BLaER1 treated with 17β-estradiol and CSF1 and Interleukin-3, amounts not matched to agents 10 nM and 100 nM (cell line): ENCODE measurements around the gene FRS2.

ENCODE experiments used
- H3K27ac ChIP-seq, 11 experiments: shearing (Covaris generic); formaldehyde crosslinking; 2 replicates each; pipeline ENCODE4 v1.8.1; 2022
- H3K27me3 ChIP-seq, 11 experiments: shearing (Covaris generic); formaldehyde crosslinking; 2 replicates each; pipeline ENCODE4 v1.8.1; 2022
- H3K36me3 ChIP-seq, 11 experiments: shearing (Covaris generic); formaldehyde crosslinking; 2 replicates each; pipeline ENCODE4 v1.8.1; 2022
- H3K4me1 ChIP-seq, 10 experiments: shearing (Covaris generic); formaldehyde crosslinking; 2 replicates each; pipeline ENCODE4 v1.8.1; 2022
- H3K4me2 ChIP-seq, 11 experiments: shearing (Covaris generic); formaldehyde crosslinking; 2 replicates each; pipeline ENCODE4 v1.8.1; 2022
- H3K4me3 ChIP-seq, 10 experiments: shearing (Covaris generic); formaldehyde crosslinking; 2 replicates each; pipeline ENCODE4 v1.8.1; 2022
- H3K9ac ChIP-seq, 11 experiments: shearing (Covaris generic); formaldehyde crosslinking; 2 replicates each; pipeline ENCODE4 v1.8.1; 2022
- H3K9me3 ChIP-seq, 11 experiments: shearing (Covaris generic); formaldehyde crosslinking; replicated peaks in 1 of 11; 2 replicates each; pipeline ENCODE4 v1.8.1; 2022
- H4K20me1 ChIP-seq, 11 experiments: shearing (Covaris generic); formaldehyde crosslinking; 2 replicates each; pipeline ENCODE4 v1.8.1; 2022
- Cebpa-rat ChIP-seq, 11 experiments: shearing (Covaris generic); IDR thresholded peaks; 2 replicates each; pipeline ENCODE4 v1.8.1; 2022

Gene FRS2

GRCh38 chr12:69540987-69541386 lies 70.8 kb downstream of the FRS2 start:
- H3K9me3 ChIP-seq = peaks cover 26 to 41% (median 35%) of the 10 kb centered on the region in 11 experiments
- no peak for TF ChIP-seq Cebpa-rat (IDR thresholded peaks at IDR 0.05)
- H3K4me1 ChIP-seq = peaks cover 0 to 2% (median 0%) of the 10 kb centered on the region in 10 experiments; a peak in 1 of 20 replicates
- H3K27ac ChIP-seq = no peak overlapping the region
- no peak overlapping the region for H3K4me3 ChIP-seq
- peaks cover 0 to 9% (median 0%) of the 10 kb centered on the region in 11 experiments; a peak in 3 of 22 replicates for H4K20me1 ChIP-seq
- H3K9ac ChIP-seq = no peak overlapping the region
- no peaks in the 10 kb centered on the region for H3K27me3 ChIP-seq
- no peak overlapping the region for H3K4me2 ChIP-seq
- H3K36me3 ChIP-seq = peaks cover 48 to 91% (median 61%) of the 10 kb centered on the region in 11 experiments

- no peak for TF ChIP-seq Cebpa-rat (IDR thresholded peaks at IDR 0.05)
- Histone ChIP-seq H3K4me2 (no peak overlapping the region), H3K27ac (no peak overlapping the region), H3K9ac (no peak overlapping the region), H3K4me3 (no peak overlapping the region), H3K36me3 (peaks cover 38 to 71% (median 48%) of the 10 kb centered on the region in 11 experiments), H4K20me1 (no peaks in the 10 kb centered on the region), H3K27me3 (no peaks in the 10 kb centered on the region), H3K4me1 (no peaks in the 10 kb centered on the region), H3K9me3 (peaks cover 26 to 48% (median 40%) of the 10 kb centered on the region in 11 experiments)
These were observed 73.9 kb downstream of the FRS2 start for GRCh38 chr12:69544087-69544486.

GRCh38 chr12:69545081-69545480 lies 74.9 kb downstream of the FRS2 start:
- H3K27me3 ChIP-seq = no peaks in the 10 kb centered on the region
- no peak overlapping the region for H3K9ac ChIP-seq
- no peak overlapping the region for H3K4me2 ChIP-seq
- H3K4me3 ChIP-seq = no peak overlapping the region
- H3K4me1 ChIP-seq = no peaks in the 10 kb centered on the region
- H3K27ac ChIP-seq = no peak overlapping the region
- peaks cover 26 to 48% (median 40%) of the 10 kb centered on the region in 11 experiments for H3K9me3 ChIP-seq
- H3K36me3 ChIP-seq = peaks cover 30 to 69% (median 44%) of the 10 kb centered on the region in 11 experiments
- H4K20me1 ChIP-seq = no peaks in the 10 kb centered on the region; a peak in 2 of 22 replicates
- no peak for TF ChIP-seq Cebpa-rat (IDR thresholded peaks at IDR 0.05)

GRCh38 chr12:69546693-69547438 lies 76.7 kb downstream of the FRS2 start:
- Histone ChIP-seq H3K4me1 (no peaks in the 10 kb centered on the region), H3K27ac (no peak overlapping the region), H4K20me1 (no peaks in the 10 kb centered on the region; a peak in 2 of 22 replicates), H3K36me3 (peaks cover 16 to 56% (median 36%) of the 10 kb centered on the region in 11 experiments), H3K9ac (no peak overlapping the region), H3K9me3 (peaks cover 26 to 48% (median 40%) of the 10 kb centered on the region in 11 experiments), H3K4me2 (no peak overlapping the region), H3K4me3 (no peak overlapping the region), H3K27me3 (no peaks in the 10 kb centered on the region)
- no peak for TF ChIP-seq Cebpa-rat (IDR thresholded peaks at IDR 0.05)

- Histone ChIP-seq H3K27ac (no peak overlapping the region), H4K20me1 (peaks cover 0 to 2% (median 0%) of the 10 kb centered on the region in 11 experiments; a peak in 2 of 22 replicates), H3K27me3 (no peaks in the 10 kb centered on the region), H3K9me3 (peaks cover 14 to 35% (median 25%) of the 10 kb centered on the region in 11 experiments), H3K4me2 (no peak overlapping the region), H3K9ac (no peak overlapping the region), H3K36me3 (peaks cover 6 to 43% (median 21%) of the 10 kb centered on the region in 11 experiments; a peak in 21 of 22 replicates), H3K4me3 (no peak overlapping the region), H3K4me1 (no peaks in the 10 kb centered on the region)
- no peak for TF ChIP-seq Cebpa-rat (IDR thresholded peaks at IDR 0.05)
These were observed 78.5 kb downstream of the FRS2 start for GRCh38 chr12:69548687-69549086.

GRCh38 chr12:69550569-69551350 lies 80.6 kb downstream of the FRS2 start:
- TF ChIP-seq Cebpa-rat (IDR thresholded peaks at IDR 0.05) = no peak
- Histone ChIP-seq H3K9ac (no peak overlapping the region), H3K9me3 (peaks cover 0 to 14% (median 7%) of the 10 kb centered on the region in 11 experiments; a peak in 12 of 22 replicates), H3K36me3 (peaks cover 0 to 34% (median 8%) of the 10 kb centered on the region in 11 experiments; a peak in 15 of 22 replicates), H3K27me3 (no peaks in the 10 kb centered on the region), H3K4me2 (no peak overlapping the region), H3K4me1 (no peaks in the 10 kb centered on the region), H3K4me3 (no peak overlapping the region), H4K20me1 (peaks cover 0 to 3% (median 0%) of the 10 kb centered on the region in 11 experiments; a peak in 2 of 22 replicates), H3K27ac (no peak overlapping the region)

- Histone ChIP-seq H3K4me1 (no peaks in the 10 kb centered on the region), H3K27ac (no peak overlapping the region), H3K9ac (no peak overlapping the region), H3K36me3 (peaks cover 0 to 36% (median 5%) of the 10 kb centered on the region in 11 experiments; a peak in 8 of 22 replicates), H4K20me1 (peaks cover 0 to 10% (median 5%) of the 10 kb centered on the region in 11 experiments; a peak in 11 of 22 replicates), H3K4me2 (no peak overlapping the region), H3K4me3 (no peak overlapping the region), H3K9me3 (no peaks in the 10 kb centered on the region), H3K27me3 (no peaks in the 10 kb centered on the region)
- TF ChIP-seq Cebpa-rat (IDR thresholded peaks at IDR 0.05) = no peak
These were observed 83.5 kb downstream of the FRS2 start for GRCh38 chr12:69553628-69554248.

GRCh38 chr12:69555461-69555860 lies 85.3 kb downstream of the FRS2 start:
- TF ChIP-seq Cebpa-rat (IDR thresholded peaks at IDR 0.05) = no peak
- Histone ChIP-seq H3K27ac (no peak overlapping the region), H3K4me2 (no peak overlapping the region), H3K9ac (no peak overlapping the region), H3K9me3 (no peaks in the 10 kb centered on the region), H3K27me3 (no peaks in the 10 kb centered on the region), H3K4me1 (no peaks in the 10 kb centered on the region), H3K36me3 (peaks cover 0 to 28% (median 0%) of the 10 kb centered on the region in 11 experiments; a peak in 8 of 22 replicates), H4K20me1 (peaks cover 0 to 22% (median 8%) of the 10 kb centered on the region in 11 experiments; a peak in 11 of 22 replicates), H3K4me3 (no peak overlapping the region)

- Histone ChIP-seq H3K4me3 (no peak overlapping the region), H3K4me1 (no peaks in the 10 kb centered on the region), H3K4me2 (no peak overlapping the region), H3K9ac (no peak overlapping the region), H3K27me3 (no peaks in the 10 kb centered on the region), H3K36me3 (peaks cover 0 to 23% (median 0%) of the 10 kb centered on the region in 11 experiments; a peak in 7 of 22 replicates), H3K9me3 (no peaks in the 10 kb centered on the region), H3K27ac (no peak overlapping the region), H4K20me1 (peaks cover 0 to 26% (median 8%) of the 10 kb centered on the region in 11 experiments; a peak in 12 of 22 replicates)
- no peak for TF ChIP-seq Cebpa-rat (IDR thresholded peaks at IDR 0.05)
These were observed 86.2 kb downstream of the FRS2 start for GRCh38 chr12:69556383-69556782.
